Esophagus squamous epithelium (tissue), 4 donors: ENCODE results near the gene CALHM1.

Experiments used
- POLR2A ChIP-seq, 4 donors: fragments of 450-650 bp; IDR thresholded peaks; one replicate each; pipeline ENCODE4 v1.6.1; 2017; ENCODE audit warnings: antibody characterized with exemption in 4 of 4, mild to moderate bottlenecking in 4 of 4, moderate library complexity in 3 of 4
- TF ChIP-seq, protein P1 (sequence below), 6 experiments: fragments of 450-650 bp in 4 of 6; fragments of 200-600 bp in 2 of 6; sonication (generic) in 2 of 6; IDR thresholded peaks; one replicate each; pipeline ENCODE4 v1.5.1; 2016 to 2019; ENCODE audit warnings: antibody characterized with exemption in 6 of 6, mild to moderate bottlenecking in 4 of 6, moderate library complexity in 4 of 6

DNA sequence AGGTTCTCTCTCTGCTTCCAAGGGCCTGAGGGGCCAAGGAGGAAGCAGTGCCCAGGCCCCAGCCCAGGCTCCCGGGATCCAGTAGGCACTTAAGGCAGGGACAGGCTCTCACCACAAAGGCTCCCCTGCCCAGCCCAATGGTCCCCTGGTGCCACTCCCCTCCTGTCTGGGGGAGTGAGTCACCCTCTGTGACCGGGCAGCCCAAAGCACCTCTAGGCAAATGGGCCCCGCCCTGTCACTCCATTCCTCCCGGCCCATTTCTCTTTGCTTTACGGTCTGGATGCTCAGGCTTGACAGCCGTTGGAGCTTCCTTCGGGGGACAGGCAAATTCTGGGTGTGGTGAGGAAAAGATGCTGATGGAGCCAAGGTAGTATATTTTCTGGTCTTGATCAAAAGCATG is 20.4 kb upstream of the CALHM1 start, which contains the start of gene CALHM3:
- TF ChIP-seq, protein P1, sequence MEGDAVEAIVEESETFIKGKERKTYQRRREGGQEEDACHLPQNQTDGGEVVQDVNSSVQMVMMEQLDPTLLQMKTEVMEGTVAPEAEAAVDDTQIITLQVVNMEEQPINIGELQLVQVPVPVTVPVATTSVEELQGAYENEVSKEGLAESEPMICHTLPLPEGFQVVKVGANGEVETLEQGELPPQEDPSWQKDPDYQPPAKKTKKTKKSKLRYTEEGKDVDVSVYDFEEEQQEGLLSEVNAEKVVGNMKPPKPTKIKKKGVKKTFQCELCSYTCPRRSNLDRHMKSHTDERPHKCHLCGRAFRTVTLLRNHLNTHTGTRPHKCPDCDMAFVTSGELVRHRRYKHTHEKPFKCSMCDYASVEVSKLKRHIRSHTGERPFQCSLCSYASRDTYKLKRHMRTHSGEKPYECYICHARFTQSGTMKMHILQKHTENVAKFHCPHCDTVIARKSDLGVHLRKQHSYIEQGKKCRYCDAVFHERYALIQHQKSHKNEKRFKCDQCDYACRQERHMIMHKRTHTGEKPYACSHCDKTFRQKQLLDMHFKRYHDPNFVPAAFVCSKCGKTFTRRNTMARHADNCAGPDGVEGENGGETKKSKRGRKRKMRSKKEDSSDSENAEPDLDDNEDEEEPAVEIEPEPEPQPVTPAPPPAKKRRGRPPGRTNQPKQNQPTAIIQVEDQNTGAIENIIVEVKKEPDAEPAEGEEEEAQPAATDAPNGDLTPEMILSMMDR (IDR thresholded peaks at IDR 0.05) = no peak
- no peak for TF ChIP-seq POLR2A (IDR thresholded peaks at IDR 0.05)
